ENCODE data around the gene SLC12A7.
"Not testable (repeated sequence)": the region's sequence is repeated elsewhere in the genome, so short reads cannot be mapped to it uniquely, and the experiment has no call there.

Gene SLC12A7

DNA sequence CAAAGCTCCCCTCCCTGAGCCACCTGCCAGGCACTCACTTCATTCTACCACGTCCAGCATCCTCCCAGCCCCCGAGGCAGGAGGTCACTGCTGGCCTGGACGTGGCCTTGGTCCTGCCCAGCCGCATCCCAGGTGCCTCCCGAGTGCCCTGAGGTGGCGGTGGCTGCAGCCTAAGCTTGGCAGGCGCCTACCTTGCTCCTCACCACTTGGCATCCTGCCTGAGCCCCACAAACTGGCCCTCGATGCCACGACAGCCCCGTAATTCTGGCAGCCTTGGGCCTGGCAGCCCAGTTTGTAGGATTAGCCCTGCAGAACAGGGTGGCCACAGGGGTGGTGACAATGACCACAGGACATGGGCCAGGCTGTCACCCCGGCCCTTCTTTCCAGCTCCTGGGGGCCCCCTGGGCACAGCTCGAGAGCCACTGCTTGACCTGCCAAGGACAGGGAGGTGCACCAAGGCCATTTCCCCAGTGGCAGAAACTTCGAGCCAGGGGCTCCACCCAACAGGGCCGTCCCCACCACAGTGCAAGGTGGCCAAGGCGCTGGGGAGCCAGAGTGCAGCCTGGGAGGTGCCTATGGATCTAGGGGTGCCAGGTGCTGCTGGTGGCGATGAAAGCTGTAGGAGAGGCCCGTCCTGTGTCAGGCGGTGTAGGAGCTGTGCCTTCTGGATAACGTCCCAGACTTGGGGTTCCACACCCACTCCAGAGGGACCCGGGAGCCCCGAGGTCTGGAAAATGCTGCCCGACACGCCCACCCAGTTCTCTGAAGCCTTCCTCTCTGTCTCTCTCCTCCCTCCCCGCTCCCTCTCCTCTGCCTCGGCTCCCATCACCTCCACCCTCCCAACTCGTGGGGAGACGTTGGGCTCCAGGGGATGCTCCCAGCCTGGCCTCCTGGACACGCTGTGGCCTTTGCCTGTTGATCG lies 84.9 kb downstream of the SLC12A7 start:
- no peaks in the 10 kb centered on the region for H3K9me3 ChIP-seq (ENCODE audit: insufficient read depth, low read depth, low read length)
- peaks cover 2% of the 10 kb centered on the region for H4K20me1 ChIP-seq (ENCODE audit: insufficient read depth, low read length, poor library complexity, severe bottlenecking)
- no peak for TF ChIP-seq EZH2phosphoT487 (IDR thresholded peaks at IDR 0.05; ENCODE audit: borderline replicate concordance)
- TF ChIP-seq, protein P1, sequence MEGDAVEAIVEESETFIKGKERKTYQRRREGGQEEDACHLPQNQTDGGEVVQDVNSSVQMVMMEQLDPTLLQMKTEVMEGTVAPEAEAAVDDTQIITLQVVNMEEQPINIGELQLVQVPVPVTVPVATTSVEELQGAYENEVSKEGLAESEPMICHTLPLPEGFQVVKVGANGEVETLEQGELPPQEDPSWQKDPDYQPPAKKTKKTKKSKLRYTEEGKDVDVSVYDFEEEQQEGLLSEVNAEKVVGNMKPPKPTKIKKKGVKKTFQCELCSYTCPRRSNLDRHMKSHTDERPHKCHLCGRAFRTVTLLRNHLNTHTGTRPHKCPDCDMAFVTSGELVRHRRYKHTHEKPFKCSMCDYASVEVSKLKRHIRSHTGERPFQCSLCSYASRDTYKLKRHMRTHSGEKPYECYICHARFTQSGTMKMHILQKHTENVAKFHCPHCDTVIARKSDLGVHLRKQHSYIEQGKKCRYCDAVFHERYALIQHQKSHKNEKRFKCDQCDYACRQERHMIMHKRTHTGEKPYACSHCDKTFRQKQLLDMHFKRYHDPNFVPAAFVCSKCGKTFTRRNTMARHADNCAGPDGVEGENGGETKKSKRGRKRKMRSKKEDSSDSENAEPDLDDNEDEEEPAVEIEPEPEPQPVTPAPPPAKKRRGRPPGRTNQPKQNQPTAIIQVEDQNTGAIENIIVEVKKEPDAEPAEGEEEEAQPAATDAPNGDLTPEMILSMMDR (conservative IDR thresholded peaks at IDR 0.05; ENCODE audit: low read length), result no peak

DNA sequence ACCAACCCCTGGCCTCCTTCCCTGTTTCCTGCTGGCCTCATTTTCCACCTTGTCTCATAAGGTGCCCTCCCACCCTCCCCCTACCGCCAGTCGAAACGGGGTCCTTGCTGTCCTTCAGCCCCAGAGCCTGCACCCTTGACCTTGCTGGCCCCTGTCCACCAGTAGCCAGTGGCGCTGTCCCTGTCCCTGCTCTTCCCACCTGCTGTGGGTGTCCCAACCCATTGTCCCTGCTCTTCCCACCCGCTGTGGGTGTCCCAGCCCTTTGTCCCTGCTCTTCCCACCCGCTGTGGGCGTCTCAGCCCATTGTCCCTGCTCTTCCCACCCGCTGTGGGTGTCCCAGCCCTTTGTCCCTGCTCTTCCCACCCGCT lies 89.9 kb downstream of the SLC12A7 start:
- not testable (repeated sequence) for H3K9ac ChIP-seq (ENCODE audit: low read depth, low read length, poor library complexity, severe bottlenecking); H3K4me2 ChIP-seq (ENCODE audit: low read depth, low read length, poor library complexity, severe bottlenecking); H3K36me3 ChIP-seq (ENCODE audit: insufficient read depth, low read length); H3K9me2 ChIP-seq (replicated peaks; ENCODE audit: low read depth, low read length); H3K4me1 ChIP-seq (ENCODE audit: insufficient read depth, low read length, poor library complexity, severe bottlenecking); H3K9me3 ChIP-seq (ENCODE audit: insufficient read depth, low read depth, low read length); H3K4me3 ChIP-seq (ENCODE audit: low read length, poor library complexity, severe bottlenecking); H4K20me1 ChIP-seq (ENCODE audit: insufficient read depth, low read length, poor library complexity, severe bottlenecking); H3K79me2 ChIP-seq (ENCODE audit: insufficient read depth, low read length); H2AFZ ChIP-seq (ENCODE audit: low read length); H3F3A ChIP-seq (ENCODE audit: low read depth); H3K27me3 ChIP-seq (ENCODE audit: insufficient read depth, low read length, poor library complexity, severe bottlenecking)

More for the DNA sequence above, 84.9 kb downstream of the SLC12A7 start:
- H3K4me2 ChIP-seq (ENCODE audit: low read depth, low read length, poor library complexity, severe bottlenecking), result no peak overlapping the region
- no peaks in the 10 kb centered on the region for H3K36me3 ChIP-seq (ENCODE audit: insufficient read depth, low read length)
- no peaks in the 10 kb centered on the region for H3K9me2 ChIP-seq (replicated peaks; ENCODE audit: low read depth, low read length)
- no peak overlapping the region for H2AFZ ChIP-seq (ENCODE audit: low read length)
- no peaks in the 10 kb centered on the region for H3K27me3 ChIP-seq (ENCODE audit: insufficient read depth, low read length, poor library complexity, severe bottlenecking)
- H3K79me2 ChIP-seq (ENCODE audit: insufficient read depth, low read length), result peaks cover 5% of the 10 kb centered on the region; the same call in 1 of the 2 replicates
- H3K4me1 ChIP-seq (ENCODE audit: insufficient read depth, low read length, poor library complexity, severe bottlenecking), result no peaks in the 10 kb centered on the region
- H3K9ac ChIP-seq (ENCODE audit: low read depth, low read length, poor library complexity, severe bottlenecking), result no peak overlapping the region
- H3K4me3 ChIP-seq (ENCODE audit: low read length, poor library complexity, severe bottlenecking), result no peak overlapping the region
- no peaks in the 10 kb centered on the region for H3F3A ChIP-seq (ENCODE audit: low read depth)

DNA sequence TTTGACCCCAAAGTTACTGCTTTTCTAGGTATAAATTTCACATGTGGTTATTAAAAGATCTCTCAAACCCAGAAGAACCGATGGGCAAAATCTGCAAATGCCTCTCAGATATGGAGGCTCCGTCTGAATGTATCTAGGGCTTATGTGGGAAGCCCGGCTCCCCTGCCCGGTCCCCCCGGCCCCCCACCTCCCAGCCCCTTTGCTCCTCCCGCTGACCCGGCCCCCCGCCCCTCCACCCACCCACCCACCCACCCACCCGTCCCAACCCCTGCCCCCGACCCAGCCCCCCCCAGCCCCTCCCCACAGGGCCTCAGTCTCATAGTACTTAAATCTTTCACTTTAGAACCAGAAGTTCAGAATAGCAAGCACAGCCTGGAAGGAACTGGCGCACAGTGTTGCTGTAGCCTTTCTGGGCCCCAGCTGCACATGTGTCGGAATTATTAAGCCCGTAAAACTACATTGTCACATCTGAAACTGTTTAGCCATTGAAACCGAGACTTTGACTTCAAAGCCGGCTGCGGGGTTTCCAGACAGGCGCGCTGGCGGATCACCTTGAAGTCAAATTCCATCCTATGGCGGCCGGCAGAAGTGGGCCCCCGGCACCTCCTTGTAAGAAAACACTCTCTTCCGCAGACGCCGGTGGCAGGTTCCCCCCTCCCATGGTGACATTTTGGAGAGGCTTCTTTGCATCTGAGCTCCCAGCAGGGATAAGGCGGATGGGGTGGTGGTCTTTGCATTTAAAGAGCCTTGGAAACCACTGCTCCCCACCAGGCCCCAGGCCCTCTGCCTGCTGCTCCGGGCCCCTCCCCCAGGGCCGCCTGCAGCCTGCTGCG lies 90.5 kb downstream of the SLC12A7 start:
- peaks cover 4% of the 10 kb centered on the region for H4K20me1 ChIP-seq (ENCODE audit: insufficient read depth, low read length, poor library complexity, severe bottlenecking)
- no peaks in the 10 kb centered on the region for H3F3A ChIP-seq (ENCODE audit: low read depth)
- H3K4me3 ChIP-seq (ENCODE audit: low read length, poor library complexity, severe bottlenecking), result no peak overlapping the region
- no peaks in the 10 kb centered on the region for H3K9me2 ChIP-seq (replicated peaks; ENCODE audit: low read depth, low read length)
- no peaks in the 10 kb centered on the region for H3K27me3 ChIP-seq (ENCODE audit: insufficient read depth, low read length, poor library complexity, severe bottlenecking)
- TF ChIP-seq EZH2phosphoT487 (IDR thresholded peaks at IDR 0.05; ENCODE audit: borderline replicate concordance), result no peak
- TF ChIP-seq, protein P1 (conservative IDR thresholded peaks at IDR 0.05; ENCODE audit: low read length), result no peak
- no peaks in the 10 kb centered on the region for H3K79me2 ChIP-seq (ENCODE audit: insufficient read depth, low read length)
- no peaks in the 10 kb centered on the region; the same call in 1 of the 2 replicates for H3K36me3 ChIP-seq (ENCODE audit: insufficient read depth, low read length)
- no peaks in the 10 kb centered on the region for H3K4me1 ChIP-seq (ENCODE audit: insufficient read depth, low read length, poor library complexity, severe bottlenecking)
- no peak overlapping the region for H3K4me2 ChIP-seq (ENCODE audit: low read depth, low read length, poor library complexity, severe bottlenecking)
- no peak overlapping the region for H3K9ac ChIP-seq (ENCODE audit: low read depth, low read length, poor library complexity, severe bottlenecking)
- no peaks in the 10 kb centered on the region for H3K9me3 ChIP-seq (ENCODE audit: insufficient read depth, low read depth, low read length)
- H2AFZ ChIP-seq (ENCODE audit: low read length), result no peak overlapping the region

Data from Loucy (cell line).